Type B pancreatic cell (in vitro differentiated cells): ENCODE data around the gene DCAF15. TPM values are rescaled to one million over a fixed set of nuclear protein-coding genes. Genes with fewer than 3 reads are reported as not detected.

ENCODE experiments used
- DNase-seq: peaks from one replicate; pipeline ENCODE4 v3.0.0; 2021; ENCODE audit warnings: mixed read lengths; ENCODE audit not compliant: unreplicated experiment; ENCODE audit errors: extremely low spot score
- H3K27ac Mint-ChIP-seq: 2 replicates; pipeline ENCODE4 v1.8.0; 2021; ENCODE audit warnings: mild to moderate bottlenecking, mixed read lengths
- H3K27me3 Mint-ChIP-seq: 2 replicates; pipeline ENCODE4 v1.8.0; 2021; ENCODE audit warnings: mixed read lengths
- H3K36me3 Mint-ChIP-seq: 2 replicates; pipeline ENCODE4 v1.8.0; 2021; ENCODE audit warnings: mixed read lengths
- H3K4me1 Mint-ChIP-seq: one replicate; pipeline ENCODE4 v1.8.0; 2021; ENCODE audit warnings: mixed read lengths; ENCODE audit not compliant: unreplicated experiment
- H3K4me3 Mint-ChIP-seq: 2 replicates; pipeline ENCODE4 v1.8.0; 2021; ENCODE audit warnings: mild to moderate bottlenecking, mixed read lengths
- H3K9me3 Mint-ChIP-seq: 2 replicates; pipeline ENCODE4 v1.8.0; 2021; ENCODE audit warnings: mixed read lengths
- CTCF ChIP-seq: fragments of 200-600 bp; sonication (generic); conservative IDR thresholded peaks from 2 replicates; pipeline ENCODE4 v1.5.0; 2021; ENCODE audit warnings: antibody characterized with exemption, mild to moderate bottlenecking
- total RNA-seq: library from RNA; stranded (reverse); gene quantifications from 2 replicates; pipeline ENCODE4 v1.2.1, GENCODE V29; 2021; ENCODE audit warnings: low replicate concordance

Gene DCAF15
- total RNA-seq, 1 donor from 2014 or later = 50.1 TPM

GRCh38 chr19:13932149-13932637 is 20.1 kb upstream of the DCAF15 start:
- H3K27ac Mint-ChIP-seq = no peak overlapping the region
- peaks cover 8% of the 10 kb centered on the region for H3K4me1 Mint-ChIP-seq
- no peaks in the 10 kb centered on the region for H3K9me3 Mint-ChIP-seq
- no peak overlapping the region for H3K4me3 Mint-ChIP-seq
- no peak for TF ChIP-seq CTCF
- H3K36me3 Mint-ChIP-seq = no peaks in the 10 kb centered on the region
- no peak for DNase-seq
- H3K27me3 Mint-ChIP-seq = peaks cover 11% of the 10 kb centered on the region

- no peak for TF ChIP-seq CTCF
- H3K27ac Mint-ChIP-seq = no peak overlapping the region
- H3K9me3 Mint-ChIP-seq = no peaks in the 10 kb centered on the region
- H3K27me3 Mint-ChIP-seq = peaks cover 14% of the 10 kb centered on the region
- no peak for DNase-seq
- peaks cover 12% of the 10 kb centered on the region for H3K4me1 Mint-ChIP-seq
- no peak overlapping the region for H3K4me3 Mint-ChIP-seq
- no peaks in the 10 kb centered on the region for H3K36me3 Mint-ChIP-seq
These were observed 19.4 kb upstream of the DCAF15 start for GRCh38 chr19:13932911-13933393.

- no peak for TF ChIP-seq CTCF
- peaks cover 14% of the 10 kb centered on the region for H3K27me3 Mint-ChIP-seq
- H3K9me3 Mint-ChIP-seq = no peaks in the 10 kb centered on the region
- peaks cover 12% of the 10 kb centered on the region for H3K4me1 Mint-ChIP-seq
- H3K27ac Mint-ChIP-seq = peak overlapping the region; percentile 9
- H3K4me3 Mint-ChIP-seq = no peak overlapping the region
- no peaks in the 10 kb centered on the region for H3K36me3 Mint-ChIP-seq
- DNase-seq = no peak
These were observed 17.6 kb upstream of the DCAF15 start for GRCh38 chr19:13934785-13935109.

- no peak overlapping the region for H3K4me3 Mint-ChIP-seq
- H3K36me3 Mint-ChIP-seq = no peaks in the 10 kb centered on the region
- no peak for TF ChIP-seq CTCF
- H3K27ac Mint-ChIP-seq = no peak overlapping the region
- H3K4me1 Mint-ChIP-seq = peaks cover 12% of the 10 kb centered on the region
- peaks cover 14% of the 10 kb centered on the region for H3K27me3 Mint-ChIP-seq
- no peaks in the 10 kb centered on the region for H3K9me3 Mint-ChIP-seq
- no peak for DNase-seq
These were observed 16.4 kb upstream of the DCAF15 start for GRCh38 chr19:13935765-13936510.

- no peak overlapping the region for H3K27ac Mint-ChIP-seq
- peaks cover 12% of the 10 kb centered on the region for H3K4me1 Mint-ChIP-seq
- H3K36me3 Mint-ChIP-seq = no peaks in the 10 kb centered on the region
These were observed 14.6 kb upstream of the DCAF15 start for GRCh38 chr19:13937479-13938300.

More at GRCh38 chr19:13937479-13938300, 14.6 kb upstream of the DCAF15 start:
- H3K27me3 Mint-ChIP-seq = peaks cover 14% of the 10 kb centered on the region
- no peak for TF ChIP-seq CTCF
- H3K9me3 Mint-ChIP-seq = no peaks in the 10 kb centered on the region
- peak overlapping the region; percentile 45 for H3K4me3 Mint-ChIP-seq
- DNase-seq = no peak
